ENCODE data around the gene CRIM1. TPM values are rescaled to one million over a fixed set of nuclear protein-coding genes. Genes with fewer than 3 reads are reported as not detected.
A peak's percentile ranks its signal among the peaks of the same experiment; 100 is the strongest.

CRIM1 gene
- total RNA-seq, 4 donors from 2014 or later: 73.7 to 134 (median 80.7) TPM

DNA sequence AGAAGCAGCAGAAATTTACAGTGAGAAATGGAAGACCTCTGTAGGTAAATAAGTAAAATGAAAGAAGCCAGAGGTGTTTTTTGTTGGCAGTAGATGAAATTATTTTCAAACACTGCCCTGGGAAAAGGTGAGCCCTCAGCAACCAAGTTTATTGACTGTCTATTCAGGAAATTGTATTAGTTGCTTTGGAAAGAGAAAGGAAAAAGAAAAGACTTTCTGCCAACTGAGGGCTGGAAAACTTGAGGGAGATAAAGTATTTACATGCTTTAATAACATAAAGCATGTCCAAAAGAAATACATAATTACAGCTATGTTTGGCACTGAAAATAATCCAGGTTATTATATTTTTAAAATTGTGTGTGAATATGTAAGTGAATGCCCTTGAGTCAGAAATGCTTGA is 14.7 kb downstream of the CRIM1 start:
- in situ Hi-C loops (cut with MboI; ENCODE audit: low pct_ligation_motif_present in 1 of 4, low pct_unique_long_range_greater_than_20kb in 1 of 4, low sequenced_read_pairs in 3 of 4): loop anchor here in 3 of 4 donors (25.0 kb wide), 2 partner anchors 92 to 117 kb away; no protein-coding TSS in a partner anchor
- TF ChIP-seq POLR2A (IDR thresholded peaks at IDR 0.05) (no peak), EP300 (IDR thresholded peaks at IDR 0.05; ENCODE audit: low read depth) (no peak), POLR2AphosphoS5 (IDR thresholded peaks at IDR 0.05) (no peak)
- TF ChIP-seq, protein P1, sequence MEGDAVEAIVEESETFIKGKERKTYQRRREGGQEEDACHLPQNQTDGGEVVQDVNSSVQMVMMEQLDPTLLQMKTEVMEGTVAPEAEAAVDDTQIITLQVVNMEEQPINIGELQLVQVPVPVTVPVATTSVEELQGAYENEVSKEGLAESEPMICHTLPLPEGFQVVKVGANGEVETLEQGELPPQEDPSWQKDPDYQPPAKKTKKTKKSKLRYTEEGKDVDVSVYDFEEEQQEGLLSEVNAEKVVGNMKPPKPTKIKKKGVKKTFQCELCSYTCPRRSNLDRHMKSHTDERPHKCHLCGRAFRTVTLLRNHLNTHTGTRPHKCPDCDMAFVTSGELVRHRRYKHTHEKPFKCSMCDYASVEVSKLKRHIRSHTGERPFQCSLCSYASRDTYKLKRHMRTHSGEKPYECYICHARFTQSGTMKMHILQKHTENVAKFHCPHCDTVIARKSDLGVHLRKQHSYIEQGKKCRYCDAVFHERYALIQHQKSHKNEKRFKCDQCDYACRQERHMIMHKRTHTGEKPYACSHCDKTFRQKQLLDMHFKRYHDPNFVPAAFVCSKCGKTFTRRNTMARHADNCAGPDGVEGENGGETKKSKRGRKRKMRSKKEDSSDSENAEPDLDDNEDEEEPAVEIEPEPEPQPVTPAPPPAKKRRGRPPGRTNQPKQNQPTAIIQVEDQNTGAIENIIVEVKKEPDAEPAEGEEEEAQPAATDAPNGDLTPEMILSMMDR (IDR thresholded peaks at IDR 0.05): no peak

DNA sequence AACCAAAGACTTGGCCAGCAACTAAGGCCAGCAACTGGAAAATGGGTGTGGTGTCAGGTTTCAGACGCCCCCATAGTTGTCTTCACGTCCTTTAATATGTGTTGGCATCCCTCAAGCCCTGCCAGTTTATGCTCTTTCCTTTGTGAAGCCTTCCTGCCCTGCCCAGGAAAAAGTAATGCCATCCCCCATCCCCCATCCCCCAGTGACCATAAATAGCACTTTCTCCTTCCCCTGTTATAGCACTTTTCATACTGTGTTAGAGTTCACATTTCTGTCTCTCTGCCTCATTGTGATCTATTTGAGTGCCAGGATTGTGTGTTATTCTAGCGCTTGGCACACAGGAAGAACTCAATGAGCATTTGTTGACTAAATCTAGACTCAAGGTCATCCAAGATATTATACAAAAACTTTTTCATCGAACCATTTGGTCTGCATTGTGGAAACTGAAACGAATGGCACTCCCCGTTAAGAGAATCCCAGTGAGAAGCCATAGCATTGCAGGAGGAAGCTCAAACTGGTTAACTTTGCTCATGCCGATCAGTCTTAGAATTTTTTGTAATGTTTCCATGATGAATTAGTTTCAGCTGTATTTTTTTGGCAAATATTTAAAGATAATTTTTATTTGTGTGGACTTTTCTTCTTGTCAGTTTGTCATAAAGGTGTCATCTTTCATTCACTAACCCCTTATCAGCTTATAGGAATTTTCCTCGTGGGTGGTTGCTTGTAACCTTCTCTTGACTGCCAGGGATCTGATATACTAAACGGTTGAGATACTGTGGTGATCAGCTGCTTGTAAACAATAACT is 15.7 kb downstream of the CRIM1 start:
- H3K4me1 ChIP-seq: peaks cover 60 to 99% (median 85%) of the 10 kb centered on the region in 4 donors
- peak; percentile 33 for DNase-seq
- in situ Hi-C loops (cut with MboI; ENCODE audit: low pct_ligation_motif_present in 1 of 4, low pct_unique_long_range_greater_than_20kb in 1 of 4, low sequenced_read_pairs in 3 of 4): loop anchor here in 3 of 4 donors (25.0 kb wide), 2 partner anchors 91 to 116 kb away; no protein-coding TSS in a partner anchor

More for the DNA sequence above, 14.7 kb downstream of the CRIM1 start:
- H3K27ac ChIP-seq: peak overlapping the region; percentile 64 to 83 (median 75)
- H3K27me3 ChIP-seq: no peaks in the 10 kb centered on the region
- no peak for DNase-seq
- no peaks in the 10 kb centered on the region for H3K9me3 ChIP-seq
- intact Hi-C loops (cut with DNase I; ENCODE audit: low total_unique reads): no loop called here
- no peak overlapping the region for H3K4me3 ChIP-seq
- peaks cover 50 to 94% (median 78%) of the 10 kb centered on the region in 4 donors for H3K4me1 ChIP-seq
- H3K36me3 ChIP-seq: no peaks in the 10 kb centered on the region

DNA sequence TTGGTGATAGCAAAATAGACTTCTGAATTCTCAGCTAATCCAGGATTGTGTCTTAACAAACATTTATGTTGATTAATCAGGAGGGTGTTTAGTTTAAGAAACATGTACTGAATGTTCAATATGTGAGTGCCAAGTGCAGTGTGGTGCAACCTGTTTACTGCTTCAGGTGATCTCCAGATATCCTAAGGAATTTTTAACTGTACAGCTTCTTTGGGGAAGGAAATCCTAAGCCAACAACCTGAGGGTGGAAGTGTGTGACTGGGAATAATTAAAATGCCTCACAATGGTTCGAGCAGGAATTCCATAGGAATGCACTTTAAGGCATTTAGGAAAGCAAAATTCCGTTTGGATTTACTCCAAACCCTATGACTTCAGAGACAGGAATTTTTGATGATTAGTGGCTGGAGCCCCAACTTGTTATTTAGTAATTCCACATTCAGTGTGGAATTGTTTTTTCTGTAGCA is 16.4 kb downstream of the CRIM1 start:
- H3K27me3 ChIP-seq: no peaks in the 10 kb centered on the region
- peaks cover 67 to 99% (median 85%) of the 10 kb centered on the region in 4 donors for H3K4me1 ChIP-seq
- no peak for TF ChIP-seq POLR2A (IDR thresholded peaks at IDR 0.05)
- TF ChIP-seq, protein P1 (IDR thresholded peaks at IDR 0.05): no peak
- no peak for TF ChIP-seq POLR2AphosphoS5 (IDR thresholded peaks at IDR 0.05)
- no peak for TF ChIP-seq EP300 (IDR thresholded peaks at IDR 0.05; ENCODE audit: low read depth)
- no peak overlapping the region for H3K4me3 ChIP-seq
- no peak for DNase-seq
- no peaks in the 10 kb centered on the region for H3K9me3 ChIP-seq
- intact Hi-C loops (cut with DNase I; ENCODE audit: low total_unique reads) (no loop called here), in situ Hi-C loops (cut with MboI; ENCODE audit: low pct_ligation_motif_present in 1 of 4, low pct_unique_long_range_greater_than_20kb in 1 of 4, low sequenced_read_pairs in 3 of 4) (loop anchor here in 3 of 4 donors (25.0 kb wide), 2 partner anchors 90 to 115 kb away; no protein-coding TSS in a partner anchor)
- no peaks in the 10 kb centered on the region for H3K36me3 ChIP-seq
- WGBS, 2 donors (ENCODE audit: low coverage in 1 of 2): 26 to 27% methylated on average over 2 of the region's 2 CpGs
- peak overlapping the region; percentile 64 to 83 (median 75) for H3K27ac ChIP-seq

More for the DNA sequence above, 15.7 kb downstream of the CRIM1 start:
- Histone ChIP-seq H3K4me3 (no peak overlapping the region), H3K27me3 (no peaks in the 10 kb centered on the region), H3K27ac (peak overlapping the region; percentile 64 to 83 (median 75)), H3K36me3 (no peaks in the 10 kb centered on the region), H3K9me3 (no peaks in the 10 kb centered on the region)
- intact Hi-C loops (cut with DNase I; ENCODE audit: low total_unique reads): no loop called here
- TF ChIP-seq EP300 (IDR thresholded peaks at IDR 0.05; ENCODE audit: low read depth): no peak
- TF ChIP-seq, protein P1 (IDR thresholded peaks at IDR 0.05): no peak
- WGBS, 2 donors (ENCODE audit: low coverage in 1 of 2): 24 to 47% methylated on average over 5 to 9 of the region's 9 CpGs

DNA sequence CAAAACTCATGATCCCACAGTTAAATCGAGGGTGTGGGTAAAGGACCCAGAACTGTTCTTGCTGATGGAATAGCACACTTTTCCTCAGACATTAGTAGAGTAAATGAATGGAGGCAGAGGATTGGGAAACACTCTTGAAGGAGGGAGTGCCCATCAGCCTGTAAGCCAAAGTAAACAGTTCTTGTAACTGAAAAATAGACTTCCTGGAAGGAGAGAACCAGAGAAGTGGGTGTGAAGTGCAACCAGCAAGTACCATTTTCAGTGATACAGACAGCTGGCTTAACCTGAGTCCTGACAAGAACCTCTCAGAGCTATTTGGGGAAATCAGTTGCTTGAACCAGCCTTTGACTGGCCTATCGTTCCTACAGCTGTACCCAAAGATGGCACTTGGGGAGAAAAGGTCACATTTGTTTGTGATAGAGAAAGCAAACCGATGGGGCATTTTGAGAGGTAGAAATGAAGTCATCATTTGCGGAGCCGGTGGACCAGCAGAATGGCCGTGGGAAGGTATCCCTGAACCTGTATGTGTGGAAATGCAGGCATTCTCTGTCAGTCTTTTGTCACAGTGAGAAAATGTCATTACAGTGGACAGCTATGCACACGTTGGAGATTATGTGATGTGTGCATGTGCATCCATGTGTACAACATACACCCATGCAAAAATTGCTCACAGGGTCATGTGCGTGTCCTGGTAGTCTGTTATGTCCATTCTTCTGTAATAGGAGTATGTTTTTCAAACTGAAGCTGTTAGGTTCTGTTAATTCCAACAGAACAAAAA is 17.8 kb downstream of the CRIM1 start:
- H3K27me3 ChIP-seq: no peaks in the 10 kb centered on the region
- TF ChIP-seq EP300 (IDR thresholded peaks at IDR 0.05; ENCODE audit: low read depth): peak; percentile 75
- TF ChIP-seq, protein P1 (IDR thresholded peaks at IDR 0.05): no peak
- no peak for TF ChIP-seq POLR2A (IDR thresholded peaks at IDR 0.05)
- TF ChIP-seq POLR2AphosphoS5 (IDR thresholded peaks at IDR 0.05): peak; percentile 32 to 67 (median 45)
- DNase-seq: peak; percentile 43
- H3K4me1 ChIP-seq: peaks cover 66 to 90% (median 76%) of the 10 kb centered on the region in 4 donors
- no peak overlapping the region for H3K4me3 ChIP-seq
- no peaks in the 10 kb centered on the region for H3K9me3 ChIP-seq
- intact Hi-C loops (cut with DNase I; ENCODE audit: low total_unique reads) (no loop called here), in situ Hi-C loops (cut with MboI; ENCODE audit: low pct_ligation_motif_present in 1 of 4, low pct_unique_long_range_greater_than_20kb in 1 of 4, low sequenced_read_pairs in 3 of 4) (loop anchor here in 3 of 4 donors (25.0 kb wide), 2 partner anchors 89 to 114 kb away; no protein-coding TSS in a partner anchor)
- H3K27ac ChIP-seq: peak overlapping the region; percentile 64 to 83 (median 75)
- no peaks in the 10 kb centered on the region for H3K36me3 ChIP-seq
- 55 to 57% methylated on average over 5 to 8 of the region's 8 CpGs for WGBS, 2 donors (ENCODE audit: low coverage in 1 of 2)
